Karpas-422 (cell line): ENCODE results near the gene EPHA7. TPM values are rescaled to one million over a fixed set of nuclear protein-coding genes. Genes with fewer than 3 reads are reported as not detected.

Source experiments
- DNase-seq: peaks from one replicate; pipeline ENCODE4 v3.0.0-alpha.2; 2015
- H2AFZ ChIP-seq: fragments of 200-600 bp; sonication (generic); 2 replicates; pipeline ENCODE4 v1.6.1; 2014; ENCODE audit warnings: antibody characterized with exemption, low read length, mixed read lengths
- H3K27ac ChIP-seq: fragments of 200-600 bp; sonication (generic); 2 replicates; pipeline ENCODE4 v1.5.1; 2014; ENCODE audit warnings: mild to moderate bottlenecking, low read length, moderate library complexity
- H3K27me3 ChIP-seq: fragments of 200-600 bp; sonication (generic); 2 replicates; pipeline ENCODE4 v1.6.1; 2014; ENCODE audit warnings: low read length, mixed read lengths
- H3K36me3 ChIP-seq: fragments of 200-600 bp; sonication (generic); 2 replicates; pipeline ENCODE4 v1.6.1; 2014; ENCODE audit warnings: low read length, mixed read lengths; ENCODE audit not compliant: insufficient read depth
- H3K4me1 ChIP-seq: fragments of 200-600 bp; sonication (generic); 2 replicates; pipeline ENCODE4 v1.6.1; 2014; ENCODE audit warnings: mild to moderate bottlenecking, low read length, mixed read lengths
- H3K4me2 ChIP-seq: fragments of 200-600 bp; sonication (generic); 2 replicates; pipeline ENCODE4 v1.6.1; 2014; ENCODE audit warnings: low read length, low read depth, mild to moderate bottlenecking; ENCODE audit not compliant: poor library complexity, severe bottlenecking
- H3K4me3 ChIP-seq: fragments of 200-600 bp; sonication (generic); 2 replicates; pipeline ENCODE4 v1.5.1; 2014; ENCODE audit warnings: mild to moderate bottlenecking, antibody characterized with exemption, low read length, mixed read lengths
- H3K79me2 ChIP-seq: fragments of 200-600 bp; sonication (generic); 2 replicates; pipeline ENCODE4 v1.6.1; 2014; ENCODE audit warnings: mild to moderate bottlenecking, low read length, mixed read lengths
- H3K9ac ChIP-seq: fragments of 200-600 bp; sonication (generic); 2 replicates; pipeline ENCODE4 v1.6.0; 2014; ENCODE audit warnings: low read length
- H3K9me2 ChIP-seq: fragments of 200-600 bp; sonication (generic), shearing (Covaris generic); replicated peaks from 2 replicates; pipeline ENCODE4 v1.6.0; 2014; ENCODE audit warnings: mild to moderate bottlenecking, low read length, moderate library complexity; ENCODE audit not compliant: insufficient read depth
- H3K9me3 ChIP-seq: fragments of 300-700, 200-600 bp; sonication (generic); 2 replicates; pipeline ENCODE4 v1.6.1; 2014; ENCODE audit warnings: low read length, mixed read lengths
- H4K20me1 ChIP-seq: fragments of 200-600 bp; sonication (generic); 2 replicates; pipeline ENCODE4 v1.6.1; 2014; ENCODE audit warnings: mild to moderate bottlenecking, antibody characterized with exemption, low read length, low read depth; ENCODE audit not compliant: insufficient read depth
- total RNA-seq: library from RNA; depleted of rRNA; stranded (reverse); fragments of >200 nt; shearing (Covaris generic); gene quantifications from 2 replicates; pipeline ENCODE4 v1.2.3, GENCODE V29; 2014; ENCODE audit warnings: low replicate concordance

The EPHA7 gene
- total RNA-seq, 1 experiment from 2014 or later: not detected

DNA sequence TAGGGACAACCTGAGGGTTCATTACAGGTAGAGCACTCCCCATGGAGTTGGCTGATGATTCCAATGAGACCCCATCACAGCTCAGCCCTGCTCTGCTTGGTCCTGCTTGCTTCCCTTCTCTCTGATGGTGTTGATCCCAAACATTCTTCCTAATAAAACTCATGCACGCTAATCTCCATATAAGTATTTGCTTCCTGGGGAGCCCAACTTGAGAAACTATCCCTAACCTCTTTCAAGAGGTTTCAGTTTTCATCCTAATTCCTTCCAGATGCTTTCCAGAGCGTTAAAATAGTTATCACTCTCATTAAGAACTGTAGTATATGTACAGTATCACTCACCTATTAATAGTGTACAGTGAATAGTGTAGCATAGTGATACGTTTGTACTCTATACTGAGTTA lies 68.1 kb downstream of the EPHA7 start:
- Histone ChIP-seq H2AFZ (no peak overlapping the region), H3K9me3 (peaks cover 9% of the 10 kb centered on the region), H3K4me3 (no peak overlapping the region), H3K36me3 (no peaks in the 10 kb centered on the region), H3K9ac (no peak overlapping the region), H3K9me2 (no peaks in the 10 kb centered on the region), H3K4me2 (no peak overlapping the region), H3K27me3 (no peaks in the 10 kb centered on the region), H3K4me1 (no peaks in the 10 kb centered on the region), H4K20me1 (no peaks in the 10 kb centered on the region), H3K79me2 (no peaks in the 10 kb centered on the region), H3K27ac (no peak overlapping the region)
- no peak for DNase-seq

DNA sequence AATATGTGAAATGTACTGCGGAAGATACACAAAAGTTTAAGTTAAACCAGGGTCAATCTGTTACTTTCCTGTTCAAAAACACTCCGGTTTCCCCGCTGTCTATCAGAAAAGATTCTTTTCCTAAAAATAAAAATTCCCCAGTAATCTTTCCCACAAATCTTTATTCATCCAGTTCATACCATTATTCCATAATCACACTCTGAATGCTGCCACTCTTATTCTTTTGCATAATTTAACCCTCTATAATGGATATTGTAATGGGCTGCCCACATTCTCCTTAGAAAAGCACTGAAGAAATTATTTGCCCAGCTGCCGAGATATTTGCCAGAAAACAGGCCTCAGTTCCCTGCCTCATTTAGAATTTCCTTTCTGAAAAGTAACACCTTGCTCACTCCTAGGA lies 68.6 kb downstream of the EPHA7 start:
- Histone ChIP-seq H3K4me2 (no peak overlapping the region), H3K27ac (no peak overlapping the region), H3K4me3 (no peak overlapping the region), H3K9ac (no peak overlapping the region), H4K20me1 (no peaks in the 10 kb centered on the region), H3K27me3 (no peaks in the 10 kb centered on the region), H2AFZ (no peak overlapping the region), H3K4me1 (no peaks in the 10 kb centered on the region), H3K79me2 (no peaks in the 10 kb centered on the region), H3K9me2 (no peaks in the 10 kb centered on the region), H3K36me3 (no peaks in the 10 kb centered on the region), H3K9me3 (peaks cover 9% of the 10 kb centered on the region)
- no peak for DNase-seq

DNA sequence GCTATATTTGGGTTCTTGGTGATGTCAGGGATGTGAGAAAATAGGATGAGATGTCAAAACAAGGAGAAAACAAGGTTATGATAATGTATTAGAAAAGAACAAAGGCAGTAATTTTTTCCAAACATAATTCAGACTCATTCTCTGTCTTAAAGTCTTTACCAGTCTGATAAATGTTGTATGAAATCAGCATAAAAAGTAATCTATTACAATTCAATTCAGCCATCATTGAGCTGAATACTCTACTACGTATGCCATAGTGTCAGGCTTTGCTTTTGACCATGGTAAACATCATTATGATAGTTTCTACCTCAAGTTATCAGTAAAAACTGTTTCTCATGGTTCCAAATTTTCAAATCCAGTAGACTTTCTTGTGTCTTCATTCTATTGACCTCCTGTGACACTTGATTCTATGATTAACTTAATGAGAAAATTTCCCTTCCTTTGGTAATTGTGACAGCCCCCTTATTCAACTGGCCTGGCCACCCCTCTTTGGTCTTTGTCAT lies 75.0 kb downstream of the EPHA7 start:
- H3K9me2 ChIP-seq: no peaks in the 10 kb centered on the region
- H3K9me3 ChIP-seq: peaks cover 19% of the 10 kb centered on the region; the same call in 1 of the 2 replicates
- no peak overlapping the region for H3K9ac ChIP-seq
- no peaks in the 10 kb centered on the region for H3K27me3 ChIP-seq
- no peak for DNase-seq
- no peaks in the 10 kb centered on the region for H3K4me1 ChIP-seq
- no peaks in the 10 kb centered on the region for H3K79me2 ChIP-seq
- no peaks in the 10 kb centered on the region for H4K20me1 ChIP-seq
- no peak overlapping the region for H2AFZ ChIP-seq
- no peak overlapping the region for H3K4me2 ChIP-seq
- no peak overlapping the region for H3K4me3 ChIP-seq
- no peak overlapping the region for H3K27ac ChIP-seq
- H3K36me3 ChIP-seq: no peaks in the 10 kb centered on the region

DNA sequence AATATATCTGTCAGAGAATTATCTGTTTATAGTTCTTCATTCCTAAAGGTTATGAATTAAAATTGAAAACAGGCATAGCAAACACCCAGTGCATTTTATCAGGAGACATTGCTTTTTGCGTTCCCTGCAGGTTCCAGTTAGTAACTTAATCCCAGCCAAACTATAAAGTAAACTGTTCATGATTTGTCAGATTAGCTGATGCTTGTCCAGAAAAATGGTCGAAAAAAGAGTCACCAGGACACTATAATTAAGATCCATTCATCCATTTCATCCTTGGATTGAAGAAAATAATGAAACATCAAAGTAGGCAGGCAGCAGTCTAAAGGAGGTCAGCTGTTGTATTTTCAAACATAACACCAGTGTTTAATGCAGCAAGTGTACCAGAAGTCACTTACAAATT lies 75.9 kb downstream of the EPHA7 start:
- no peaks in the 10 kb centered on the region for H3K36me3 ChIP-seq
- H3K9me3 ChIP-seq: peaks cover 19% of the 10 kb centered on the region; the same call in 1 of the 2 replicates
- no peak for DNase-seq
- no peak overlapping the region for H3K4me2 ChIP-seq
- no peaks in the 10 kb centered on the region for H3K9me2 ChIP-seq
- H3K9ac ChIP-seq: no peak overlapping the region
- no peaks in the 10 kb centered on the region for H4K20me1 ChIP-seq
- H3K27me3 ChIP-seq: no peaks in the 10 kb centered on the region
- no peak overlapping the region for H2AFZ ChIP-seq
- H3K27ac ChIP-seq: no peak overlapping the region
- H3K4me1 ChIP-seq: no peaks in the 10 kb centered on the region
- no peaks in the 10 kb centered on the region for H3K79me2 ChIP-seq
- H3K4me3 ChIP-seq: no peak overlapping the region

DNA sequence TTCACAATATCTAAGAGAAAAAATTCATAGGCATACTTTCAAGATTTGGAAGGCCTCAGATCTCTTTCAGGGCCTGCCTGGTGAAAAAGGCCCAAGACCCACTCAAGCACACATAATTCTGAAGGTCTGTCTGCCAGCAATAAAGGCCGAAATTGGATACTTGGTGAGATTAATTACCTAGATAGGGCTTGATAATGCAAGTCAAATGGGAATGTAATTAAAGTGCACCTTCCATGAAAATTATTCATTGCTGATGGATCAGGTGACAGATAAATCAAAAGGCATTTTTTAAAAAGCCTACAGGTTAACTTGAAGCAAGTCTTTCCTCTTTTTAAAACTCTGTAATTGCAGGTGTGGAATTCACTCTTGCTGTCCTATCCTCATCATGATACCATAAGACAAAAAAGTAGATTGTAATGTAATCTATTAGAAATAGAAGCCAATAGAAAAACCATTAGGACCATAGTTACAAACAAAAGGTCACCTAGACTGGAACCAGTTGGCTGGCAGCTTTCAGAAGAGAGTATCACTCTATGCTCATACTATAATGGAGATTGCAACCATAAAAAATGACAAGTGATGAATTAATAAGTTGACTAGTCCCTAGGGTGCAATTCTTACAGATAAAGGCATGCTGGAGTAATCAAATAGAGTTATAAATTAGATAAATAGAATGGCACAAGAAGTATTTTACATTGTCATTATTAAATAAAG lies 77.3 kb downstream of the EPHA7 start:
- Histone ChIP-seq H3K9ac (no peak overlapping the region), H3K4me2 (no peak overlapping the region), H3K9me3 (peaks cover 24% of the 10 kb centered on the region), H3K36me3 (no peaks in the 10 kb centered on the region), H4K20me1 (no peaks in the 10 kb centered on the region), H3K27me3 (no peaks in the 10 kb centered on the region), H3K27ac (no peak overlapping the region), H3K4me1 (no peaks in the 10 kb centered on the region), H3K4me3 (no peak overlapping the region), H3K79me2 (no peaks in the 10 kb centered on the region), H3K9me2 (no peaks in the 10 kb centered on the region), H2AFZ (no peak overlapping the region)
- no peak for DNase-seq

DNA sequence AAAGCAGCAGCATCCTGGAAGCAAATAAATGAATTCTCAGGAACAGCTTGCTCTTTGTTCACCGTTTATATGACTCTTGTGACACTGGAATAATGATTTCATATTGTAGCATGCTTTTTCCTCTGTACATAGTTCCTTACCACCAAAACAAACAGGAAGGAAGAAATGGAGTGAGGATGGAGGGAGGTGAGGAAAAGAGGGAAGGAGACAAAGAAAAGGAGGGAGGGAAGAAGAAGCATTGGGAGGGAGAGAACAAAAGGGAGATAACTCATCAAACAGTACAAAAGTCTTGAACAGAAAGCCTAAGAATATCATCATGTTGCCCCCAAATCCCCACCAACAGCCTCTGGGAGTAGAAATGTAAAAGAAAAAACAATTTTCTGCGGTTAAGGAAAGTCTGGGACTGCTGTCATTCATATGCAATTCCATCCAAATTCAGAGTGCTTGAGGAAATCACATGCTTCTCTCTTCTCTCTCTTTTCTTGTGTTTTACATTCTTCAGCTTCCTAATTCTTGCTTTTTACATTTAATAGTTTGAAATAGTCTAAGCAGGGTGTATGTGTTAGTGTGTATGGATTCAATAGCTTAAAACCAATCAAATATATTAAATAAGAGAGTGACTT lies 81.5 kb downstream of the EPHA7 start:
- Histone ChIP-seq H4K20me1 (no peaks in the 10 kb centered on the region), H3K79me2 (no peaks in the 10 kb centered on the region), H3K9me2 (no peaks in the 10 kb centered on the region), H3K36me3 (no peaks in the 10 kb centered on the region), H3K4me1 (no peaks in the 10 kb centered on the region), H3K9me3 (peaks cover 22% of the 10 kb centered on the region), H3K4me3 (no peak overlapping the region), H3K9ac (no peak overlapping the region), H3K4me2 (no peak overlapping the region), H3K27ac (no peak overlapping the region), H3K27me3 (no peaks in the 10 kb centered on the region), H2AFZ (no peak overlapping the region)
- DNase-seq: no peak

DNA sequence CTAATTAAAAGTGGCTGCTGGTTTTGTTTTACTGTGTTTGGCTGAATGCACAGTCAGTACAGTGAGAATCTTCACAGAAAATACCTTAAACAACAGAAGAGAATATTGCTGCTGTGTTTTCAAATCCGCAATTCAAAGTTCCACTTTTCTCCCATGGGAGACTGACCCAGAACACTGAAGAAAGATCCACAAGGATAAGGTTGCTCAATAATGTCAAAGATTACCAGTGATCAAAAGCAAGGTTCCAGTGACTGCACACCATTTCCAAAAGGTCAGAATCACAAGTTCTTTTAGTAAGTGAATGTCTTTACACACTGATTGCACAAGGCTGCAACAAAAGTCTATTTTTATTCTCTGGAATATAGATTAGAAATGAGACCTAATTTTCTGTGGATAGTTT lies 82.3 kb downstream of the EPHA7 start:
- no peaks in the 10 kb centered on the region for H3K79me2 ChIP-seq
- no peak for DNase-seq

DNA sequence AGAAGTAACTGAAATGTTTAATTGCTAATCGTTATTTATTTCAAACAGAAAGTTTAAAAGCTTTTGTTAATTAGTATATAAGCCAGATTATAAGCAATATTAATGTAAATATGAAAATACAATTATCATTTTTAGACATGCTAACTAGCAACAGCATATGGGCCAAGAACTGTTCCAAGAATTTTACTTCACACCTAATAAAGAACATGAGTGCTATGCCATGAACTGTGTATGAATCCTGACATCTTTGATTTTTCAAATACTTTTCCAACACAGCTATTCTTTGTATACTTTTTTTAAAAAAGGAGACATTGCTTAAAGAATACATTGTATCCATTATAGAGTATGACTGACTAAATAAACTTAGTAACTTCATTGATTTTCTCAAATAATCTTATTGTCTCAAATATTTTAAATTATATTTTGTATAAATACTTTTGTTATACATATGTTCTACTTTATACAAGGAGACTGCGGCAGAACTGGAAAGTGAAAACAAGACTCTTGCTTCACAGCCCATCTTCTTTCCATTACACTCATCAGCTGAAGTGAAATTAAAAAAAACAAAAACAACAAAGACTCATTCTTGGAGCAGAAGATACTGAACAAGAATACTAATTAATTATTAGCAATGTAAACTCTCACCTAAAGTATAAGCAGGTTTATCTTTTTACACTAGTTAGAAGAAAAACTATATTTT lies 89.9 kb downstream of the EPHA7 start:
- Histone ChIP-seq H3K27ac (no peak overlapping the region), H3K9me3 (peaks cover 20% of the 10 kb centered on the region), H3K36me3 (no peaks in the 10 kb centered on the region), H4K20me1 (no peaks in the 10 kb centered on the region), H3K4me3 (no peak overlapping the region), H3K4me1 (no peaks in the 10 kb centered on the region), H3K9me2 (no peaks in the 10 kb centered on the region), H3K9ac (no peak overlapping the region), H3K4me2 (no peak overlapping the region), H3K79me2 (no peaks in the 10 kb centered on the region), H3K27me3 (no peaks in the 10 kb centered on the region), H2AFZ (no peak overlapping the region)
- DNase-seq: no peak

More for the DNA sequence above, 82.3 kb downstream of the EPHA7 start:
- H4K20me1 ChIP-seq: no peaks in the 10 kb centered on the region
- H3K36me3 ChIP-seq: no peaks in the 10 kb centered on the region
- no peak overlapping the region for H3K27ac ChIP-seq
- H3K9me3 ChIP-seq: peaks cover 19% of the 10 kb centered on the region
- no peak overlapping the region for H3K9ac ChIP-seq
- H3K4me3 ChIP-seq: no peak overlapping the region
- H2AFZ ChIP-seq: no peak overlapping the region
- H3K4me1 ChIP-seq: no peaks in the 10 kb centered on the region
- H3K9me2 ChIP-seq: no peaks in the 10 kb centered on the region
- H3K4me2 ChIP-seq: no peak overlapping the region
- no peaks in the 10 kb centered on the region for H3K27me3 ChIP-seq
